HepG2 (cell line): ENCODE results near the gene MCF2L. TPM values are rescaled to one million over a fixed set of nuclear protein-coding genes. Genes with fewer than 3 reads are reported as not detected.

Experiments
- ATF7 ChIP-seq, 2 experiments: fragments of 450-650 bp in 1 of 2; sonication (generic) in 1 of 2; formaldehyde crosslinking in 1 of 2; IDR thresholded peaks; 2 replicates each; pipeline versions ENCODE4 v1.4.0 to v1.6.1; 2016 to 2020; ENCODE audit warnings: antibody characterized with exemption in 1 of 2, mild to moderate bottlenecking in 1 of 2, missing genetic modification reagents in 1 of 2
- CREM ChIP-seq, 2 experiments: sonication (generic) in 1 of 2; formaldehyde crosslinking in 1 of 2; IDR thresholded peaks; 2 replicates each; pipeline versions ENCODE4 v1.4.0 to v1.6.1; 2016 to 2020; ENCODE audit warnings: antibody characterized with exemption in 1 of 2, mild to moderate bottlenecking in 1 of 2, missing genetic modification reagents in 1 of 2
- ZBTB3 ChIP-seq: sonication (generic); formaldehyde crosslinking; IDR thresholded peaks from 2 replicates; pipeline ENCODE4 v1.4.0; 2020; ENCODE audit warnings: low read depth, mild to moderate bottlenecking, moderate library complexity, missing genetic modification reagents, borderline replicate concordance
- ZFP41 ChIP-seq: sonication (generic); formaldehyde crosslinking; IDR thresholded peaks from 2 replicates; pipeline ENCODE4 v1.4.0; 2020; ENCODE audit warnings: mild to moderate bottlenecking, missing genetic modification reagents, borderline replicate concordance
- ZNF143 ChIP-seq: sonication (generic); formaldehyde crosslinking; IDR thresholded peaks from 2 replicates; pipeline ENCODE4 v1.4.0; 2020; ENCODE audit warnings: missing genetic modification reagents
- ZNF343 ChIP-seq: sonication (generic); formaldehyde crosslinking; IDR thresholded peaks from 2 replicates; pipeline ENCODE4 v1.4.0; 2020; ENCODE audit warnings: mild to moderate bottlenecking, missing genetic modification reagents
- ZNF589 ChIP-seq: sonication (generic); formaldehyde crosslinking; conservative IDR thresholded peaks from 2 replicates; pipeline ENCODE4 v1.8.0; 2022; ENCODE audit warnings: mild to moderate bottlenecking, moderate library complexity, missing genetic modification reagents
- ZSCAN25 ChIP-seq: sonication (generic); formaldehyde crosslinking; IDR thresholded peaks from 2 replicates; pipeline ENCODE4 v1.8.0; 2022; ENCODE audit warnings: mild to moderate bottlenecking, missing genetic modification reagents
- polyA plus RNA-seq, 8 experiments: library from polyadenylated mRNA; depleted of rRNA in 3 of 8; stranded (reverse) in 7 of 8; unstranded in 1 of 8; fragments of >200 nt; fragmentation: Illumina TruSeq in 4 of 8; extraction: Trizol in 4 of 8; gene quantifications; 2 replicates each; pipeline versions ENCODE4 v1.2.1 to v1.2.3, GENCODE V29; 2011 to 2016; ENCODE audit warnings: low read depth in 4 of 8, missing spikeins in 1 of 8, mixed read lengths in 1 of 8; ENCODE audit not compliant: insufficient read depth in 1 of 8
- total RNA-seq, 5 experiments: library from RNA; depleted of rRNA; stranded (reverse); fragments of >200 nt; fragmentation: Illumina TruSeq; extraction: Trizol; gene quantifications; 2 replicates each; pipeline ENCODE4 v1.2.3, GENCODE V29; 2016; ENCODE audit warnings: low read depth in 1 of 5
- TF ChIP-seq, protein P1 (sequence below): sonication (generic); formaldehyde crosslinking; IDR thresholded peaks from 2 replicates; pipeline ENCODE4 v1.5.0; 2020; ENCODE audit warnings: missing genetic modification reagents
- TF ChIP-seq, protein P2 (sequence below): sonication (generic); formaldehyde crosslinking; IDR thresholded peaks from one replicate; pipeline ENCODE4 v1.5.1; 2020; ENCODE audit warnings: mild to moderate bottlenecking, missing genetic modification reagents; ENCODE audit errors: not compliant biosample characterization
- TF ChIP-seq, protein P3 (sequence below): sonication (generic); formaldehyde crosslinking; IDR thresholded peaks from 2 replicates; pipeline ENCODE4 v1.5.0; 2020; ENCODE audit warnings: missing genetic modification reagents, mild to moderate bottlenecking, borderline replicate concordance

MCF2L gene
- total and polyA plus RNA-seq, 2 of the 13 experiments (the other 11 are each of a cell fraction or from before 2014, with no cell fraction given), result 19.4 to 28.4 TPM

GRCh38 chr13:113105032-113105920 is 136.3 kb downstream of the MCF2L start, which contains the start of gene F7 (continued):
- TF ChIP-seq ZNF343 (CRISPR knock-in tag), result peak; percentile 72; the same call in 1 of the 2 replicates
- peak; percentile 61; the same call in 1 of the 2 replicates for TF ChIP-seq CREM (IDR thresholded peaks at IDR 0.05)
- no peak for TF ChIP-seq CREM (CRISPR knock-in tag; IDR thresholded peaks at IDR 0.05)
- no peak for TF ChIP-seq ZNF143 (CRISPR knock-in tag)
- TF ChIP-seq, protein P1, sequence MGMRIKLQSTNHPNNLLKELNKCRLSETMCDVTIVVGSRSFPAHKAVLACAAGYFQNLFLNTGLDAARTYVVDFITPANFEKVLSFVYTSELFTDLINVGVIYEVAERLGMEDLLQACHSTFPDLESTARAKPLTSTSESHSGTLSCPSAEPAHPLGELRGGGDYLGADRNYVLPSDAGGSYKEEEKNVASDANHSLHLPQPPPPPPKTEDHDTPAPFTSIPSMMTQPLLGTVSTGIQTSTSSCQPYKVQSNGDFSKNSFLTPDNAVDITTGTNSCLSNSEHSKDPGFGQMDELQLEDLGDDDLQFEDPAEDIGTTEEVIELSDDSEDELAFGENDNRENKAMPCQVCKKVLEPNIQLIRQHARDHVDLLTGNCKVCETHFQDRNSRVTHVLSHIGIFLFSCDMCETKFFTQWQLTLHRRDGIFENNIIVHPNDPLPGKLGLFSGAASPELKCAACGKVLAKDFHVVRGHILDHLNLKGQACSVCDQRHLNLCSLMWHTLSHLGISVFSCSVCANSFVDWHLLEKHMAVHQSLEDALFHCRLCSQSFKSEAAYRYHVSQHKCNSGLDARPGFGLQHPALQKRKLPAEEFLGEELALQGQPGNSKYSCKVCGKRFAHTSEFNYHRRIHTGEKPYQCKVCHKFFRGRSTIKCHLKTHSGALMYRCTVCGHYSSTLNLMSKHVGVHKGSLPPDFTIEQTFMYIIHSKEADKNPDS (CRISPR knock-in tag), result no peak
- peak; percentile 75 for TF ChIP-seq ZSCAN25 (CRISPR knock-in tag)
- TF ChIP-seq ZBTB3, result peak; percentile 77; the same call in 1 of the 2 replicates
- 0 out of 2 replicates have a peak, but pooled peaks have one; percentile 56 for TF ChIP-seq ZFP41 (CRISPR knock-in tag)
- TF ChIP-seq ATF7 (IDR thresholded peaks at IDR 0.05), result no peak
- peak; percentile 90 for TF ChIP-seq ATF7 (CRISPR knock-in tag; IDR thresholded peaks at IDR 0.05)
- TF ChIP-seq ZNF589 (CRISPR knock-in tag), result peak; percentile 54; the same call in 1 of the 2 replicates
- TF ChIP-seq, protein P2, sequence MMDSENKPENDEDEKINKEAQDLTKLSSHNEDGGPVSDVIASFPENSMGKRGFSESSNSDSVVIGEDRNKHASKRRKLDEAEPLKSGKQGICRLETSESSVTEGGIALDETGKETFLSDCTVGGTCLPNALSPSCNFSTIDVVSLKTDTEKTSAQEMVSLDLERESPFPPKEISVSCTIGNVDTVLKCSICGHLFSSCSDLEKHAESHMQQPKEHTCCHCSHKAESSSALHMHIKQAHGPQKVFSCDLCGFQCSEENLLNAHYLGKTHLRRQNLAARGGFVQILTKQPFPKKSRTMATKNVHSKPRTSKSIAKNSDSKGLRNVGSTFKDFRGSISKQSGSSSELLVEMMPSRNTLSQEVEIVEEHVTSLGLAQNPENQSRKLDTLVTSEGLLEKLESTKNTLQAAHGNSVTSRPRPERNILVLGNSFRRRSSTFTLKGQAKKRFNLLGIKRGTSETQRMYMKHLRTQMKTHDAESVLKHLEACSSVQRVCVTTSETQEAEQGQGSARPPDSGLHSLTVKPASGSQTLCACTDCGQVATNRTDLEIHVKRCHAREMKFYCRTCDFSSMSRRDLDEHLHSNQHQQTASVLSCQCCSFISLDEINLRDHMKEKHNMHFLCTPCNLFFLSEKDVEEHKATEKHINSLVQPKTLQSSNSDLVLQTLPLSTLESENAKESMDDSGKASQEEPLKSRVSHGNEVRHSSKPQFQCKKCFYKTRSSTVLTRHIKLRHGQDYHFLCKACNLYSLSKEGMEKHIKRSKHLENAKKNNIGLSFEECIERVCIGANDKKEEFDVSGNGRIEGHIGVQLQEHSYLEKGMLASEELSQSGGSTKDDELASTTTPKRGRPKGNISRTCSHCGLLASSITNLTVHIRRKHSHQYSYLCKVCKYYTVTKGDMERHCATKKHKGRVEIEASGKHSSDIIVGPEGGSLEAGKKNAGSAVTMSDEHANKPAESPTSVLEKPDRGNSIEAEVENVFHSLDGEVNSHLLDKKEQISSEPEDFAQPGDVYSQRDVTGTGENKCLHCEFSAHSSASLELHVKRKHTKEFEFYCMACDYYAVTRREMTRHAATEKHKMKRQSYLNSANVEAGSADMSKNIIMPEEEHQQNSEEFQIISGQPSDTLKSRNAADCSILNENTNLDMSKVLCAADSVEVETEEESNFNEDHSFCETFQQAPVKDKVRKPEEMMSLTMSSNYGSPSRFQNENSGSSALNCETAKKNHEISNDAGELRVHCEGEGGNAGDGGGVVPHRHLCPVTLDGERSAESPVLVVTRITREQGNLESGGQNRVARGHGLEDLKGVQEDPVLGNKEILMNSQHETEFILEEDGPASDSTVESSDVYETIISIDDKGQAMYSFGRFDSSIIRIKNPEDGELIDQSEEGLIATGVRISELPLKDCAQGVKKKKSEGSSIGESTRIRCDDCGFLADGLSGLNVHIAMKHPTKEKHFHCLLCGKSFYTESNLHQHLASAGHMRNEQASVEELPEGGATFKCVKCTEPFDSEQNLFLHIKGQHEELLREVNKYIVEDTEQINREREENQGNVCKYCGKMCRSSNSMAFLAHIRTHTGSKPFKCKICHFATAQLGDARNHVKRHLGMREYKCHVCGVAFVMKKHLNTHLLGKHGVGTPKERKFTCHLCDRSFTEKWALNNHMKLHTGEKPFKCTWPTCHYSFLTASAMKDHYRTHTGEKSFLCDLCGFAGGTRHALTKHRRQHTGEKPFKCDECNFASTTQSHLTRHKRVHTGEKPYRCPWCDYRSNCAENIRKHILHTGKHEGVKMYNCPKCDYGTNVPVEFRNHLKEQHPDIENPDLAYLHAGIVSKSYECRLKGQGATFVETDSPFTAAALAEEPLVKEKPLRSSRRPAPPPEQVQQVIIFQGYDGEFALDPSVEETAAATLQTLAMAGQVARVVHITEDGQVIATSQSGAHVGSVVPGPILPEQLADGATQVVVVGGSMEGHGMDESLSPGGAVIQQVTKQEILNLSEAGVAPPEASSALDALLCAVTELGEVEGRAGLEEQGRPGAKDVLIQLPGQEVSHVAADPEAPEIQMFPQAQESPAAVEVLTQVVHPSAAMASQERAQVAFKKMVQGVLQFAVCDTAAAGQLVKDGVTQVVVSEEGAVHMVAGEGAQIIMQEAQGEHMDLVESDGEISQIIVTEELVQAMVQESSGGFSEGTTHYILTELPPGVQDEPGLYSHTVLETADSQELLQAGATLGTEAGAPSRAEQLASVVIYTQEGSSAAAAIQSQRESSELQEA (CRISPR knock-in tag), result peak; percentile 22
- TF ChIP-seq, protein P3, sequence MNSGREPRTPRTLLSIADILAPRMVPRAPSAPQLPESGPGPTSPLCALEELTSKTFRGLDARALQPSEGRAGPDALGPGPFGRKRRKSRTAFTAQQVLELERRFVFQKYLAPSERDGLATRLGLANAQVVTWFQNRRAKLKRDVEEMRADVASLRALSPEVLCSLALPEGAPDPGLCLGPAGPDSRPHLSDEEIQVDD (CRISPR knock-in tag), result no peak; the same call in 1 of the 2 replicates
